GM21526 (cell line): ENCODE results near the gene BCAS3.

ENCODE experiments used
- ATAC-seq: cut with Tn5 transposase; IDR thresholded peaks from one replicate; pipeline ENCODE4 v1.9.1; 2021; ENCODE audit warnings: moderate library complexity; ENCODE audit not compliant: unreplicated experiment, low FRiP score

The BCAS3 gene

DNA sequence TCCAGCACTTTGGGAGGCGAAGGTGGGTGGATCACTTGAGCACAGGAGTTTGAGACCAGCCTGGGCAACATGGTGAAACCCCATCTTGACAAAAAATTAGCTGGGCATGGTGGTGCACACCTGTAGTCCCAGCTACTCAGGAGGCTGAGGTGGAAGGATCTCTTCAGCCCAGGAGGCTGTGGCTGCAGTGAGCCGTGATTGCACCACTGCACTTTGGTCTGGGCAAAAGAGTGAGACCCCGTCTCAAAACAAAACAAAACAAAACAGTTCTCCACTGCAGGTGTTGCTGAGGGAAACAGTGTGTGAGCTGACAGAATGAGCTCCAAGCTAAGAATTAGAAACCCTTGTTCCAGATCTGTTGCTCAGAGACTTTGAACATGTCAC, 686.8 kb downstream of the BCAS3 start:
- no peak for ATAC-seq

DNA sequence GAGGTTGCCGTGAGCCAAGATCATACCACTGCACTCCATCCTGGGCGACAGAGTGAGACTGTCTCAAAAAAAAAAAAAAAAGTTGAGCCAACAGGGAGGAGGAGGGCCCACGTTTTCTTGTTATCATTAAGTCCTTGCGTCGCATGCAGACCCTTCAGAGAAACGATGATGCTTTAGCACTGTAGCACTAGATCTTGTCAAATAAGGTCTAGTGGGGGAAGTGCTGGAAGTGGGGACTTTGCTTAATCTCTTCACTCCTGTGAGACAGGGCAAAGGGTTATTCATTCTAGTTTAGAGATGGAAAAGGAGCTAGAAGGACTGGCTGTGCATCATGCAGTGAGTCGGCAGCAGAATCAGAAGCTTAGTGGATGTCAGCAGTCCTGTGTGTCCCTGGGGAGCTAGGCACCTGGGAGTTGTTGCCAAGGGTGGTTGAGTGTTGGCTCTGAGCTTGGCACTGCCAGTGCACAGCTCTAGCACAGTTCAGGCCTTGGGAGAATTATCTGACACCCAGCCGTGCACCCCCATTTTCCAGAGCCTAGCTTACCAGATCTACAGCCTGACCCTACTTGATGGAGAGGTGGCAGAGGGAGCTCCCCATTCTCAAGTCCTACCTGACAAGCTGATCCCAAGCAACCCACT, 688.5 kb downstream of the BCAS3 start:
- no peak for ATAC-seq

GRCh38 chr17:61366715-61367413, 689.2 kb downstream of the BCAS3 start:
- ATAC-seq: no peak

GRCh38 chr17:61368049-61368831, 690.6 kb downstream of the BCAS3 start:
- no peak for ATAC-seq

DNA sequence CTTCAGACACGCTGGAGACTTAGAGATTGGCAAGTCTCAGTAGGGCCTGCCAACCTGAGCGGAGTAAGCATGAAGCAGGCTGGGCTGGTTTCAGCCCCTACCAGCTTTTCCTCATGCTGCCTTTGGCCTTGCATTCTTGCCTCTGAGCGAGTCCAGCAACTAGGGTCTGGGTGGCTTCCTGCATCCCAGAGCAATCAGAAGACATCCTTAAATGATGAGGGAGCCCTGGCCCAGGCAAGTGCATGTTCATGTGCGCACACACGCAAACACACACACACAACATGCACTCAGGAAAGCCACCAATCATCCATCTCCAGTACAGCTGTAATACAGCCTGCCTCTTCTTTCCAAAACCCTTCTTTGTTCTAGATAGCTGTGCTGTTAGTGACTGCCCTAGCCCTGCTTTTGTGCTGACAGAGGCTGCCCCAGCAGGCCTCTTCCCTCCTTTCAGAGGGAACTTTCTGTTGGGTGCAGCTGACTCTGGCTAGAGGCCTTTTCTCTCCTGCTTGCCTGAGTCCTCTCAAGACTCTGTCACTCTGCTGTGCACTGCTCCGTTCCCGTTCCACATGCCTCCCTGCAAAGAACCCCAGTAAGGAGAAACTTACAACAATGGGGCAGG, 691.3 kb downstream of the BCAS3 start:
- no peak for ATAC-seq

DNA sequence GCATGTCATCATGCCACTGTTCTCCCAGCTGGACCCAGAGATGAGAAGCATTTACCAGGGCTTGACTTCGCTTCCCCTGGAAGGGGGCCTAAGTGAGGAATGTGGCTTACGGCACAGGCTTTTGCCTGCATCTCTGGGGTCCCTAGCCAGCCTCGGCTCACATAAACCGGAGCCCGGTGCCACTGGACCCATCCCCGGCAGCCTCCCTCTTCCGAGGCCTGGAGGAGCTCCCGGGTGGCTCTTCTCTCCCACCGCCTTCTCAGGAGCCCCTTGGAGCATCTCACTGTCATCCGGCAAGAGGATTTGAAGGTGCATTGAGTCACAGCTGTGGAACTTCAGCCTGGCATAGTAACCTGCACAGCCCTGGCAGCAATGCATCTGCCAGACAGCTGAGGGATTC, 692.1 kb downstream of the BCAS3 start:
- ATAC-seq: no peak

- ATAC-seq: no peak
Measured at GRCh38 chr17:61371179-61371578, 693.5 kb downstream of the BCAS3 start.

DNA sequence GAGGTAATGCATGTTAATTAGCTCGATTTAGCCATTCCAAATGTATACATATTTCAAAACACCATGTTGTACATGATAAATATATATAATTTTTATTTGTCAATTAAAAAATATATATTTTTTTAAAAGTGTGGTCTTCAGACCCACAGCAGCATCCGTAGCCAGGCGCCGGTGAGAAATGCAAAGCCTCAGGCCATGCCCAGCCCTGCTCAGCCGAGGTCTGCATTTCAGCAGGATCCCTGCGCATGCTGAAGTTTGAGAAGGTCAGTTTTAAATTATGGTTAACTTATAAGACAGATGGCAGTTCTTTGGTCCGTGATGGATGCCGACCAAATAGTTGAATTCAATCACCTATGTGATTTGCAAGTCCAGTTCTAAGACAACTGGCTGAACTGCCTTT, 694.0 kb downstream of the BCAS3 start:
- ATAC-seq: no peak

DNA sequence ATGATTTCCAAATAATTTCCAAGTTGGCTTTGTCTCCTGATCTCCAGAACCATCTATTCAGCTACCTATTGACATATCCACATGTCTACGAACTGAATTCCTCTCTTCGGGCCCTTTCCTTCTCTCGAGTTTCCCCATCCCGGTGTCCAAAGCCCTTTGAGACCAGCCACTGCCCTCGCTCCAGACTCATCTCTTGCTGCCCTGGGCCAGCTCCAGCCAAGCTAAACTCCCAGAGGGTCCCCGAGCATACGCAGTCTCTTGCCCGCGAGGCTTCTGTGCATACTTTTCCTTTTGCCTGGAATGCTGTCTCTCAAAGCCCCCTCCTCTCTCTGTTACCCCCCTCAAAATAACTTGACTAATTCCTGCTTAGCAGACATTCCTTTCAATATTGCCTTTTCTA, 694.8 kb downstream of the BCAS3 start:
- no peak for ATAC-seq

DNA sequence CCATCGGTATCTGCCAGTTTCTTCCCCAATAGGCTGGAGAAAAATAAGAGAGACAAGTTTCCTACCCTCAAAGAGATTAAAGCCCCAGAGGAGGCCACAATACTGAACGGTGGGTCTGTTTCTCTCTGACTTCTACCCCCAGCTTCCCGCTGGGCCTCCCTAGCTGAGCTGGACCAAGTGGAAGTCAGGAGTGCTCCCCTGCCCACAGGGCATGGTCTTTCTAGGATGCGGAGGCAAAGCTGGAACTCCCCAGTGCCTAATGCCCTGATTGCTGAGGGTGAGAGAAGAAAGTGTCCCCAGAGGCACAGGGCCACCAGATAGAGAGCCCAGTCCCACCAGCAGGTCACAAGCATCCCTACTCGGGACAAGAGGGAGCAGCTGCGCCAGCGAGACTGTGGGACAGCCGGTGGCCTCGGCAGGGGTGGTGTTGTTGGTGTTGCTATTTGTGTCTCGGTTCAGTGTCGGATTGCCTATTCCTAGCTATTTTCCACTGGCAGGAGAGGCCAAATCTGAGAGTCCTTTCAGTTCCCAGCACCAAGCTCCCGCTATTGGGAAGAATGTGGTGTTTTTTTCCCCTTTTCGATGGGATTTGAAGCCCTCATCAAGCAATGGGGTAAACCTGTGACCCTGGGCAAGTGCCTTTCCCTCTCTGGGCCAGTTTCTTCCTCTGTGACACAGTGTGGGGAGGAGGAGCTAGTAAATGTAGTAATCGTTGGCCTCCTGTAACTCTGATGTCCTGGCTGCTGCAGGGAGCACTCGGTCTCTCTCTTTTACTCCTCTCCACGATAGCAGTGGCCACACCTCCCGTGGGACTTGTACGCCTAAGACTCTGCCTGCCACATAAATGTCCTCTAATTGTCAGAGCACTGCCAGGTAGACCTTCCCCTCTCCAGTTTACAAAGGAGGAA, 699.5 kb downstream of the BCAS3 start:
- no peak for ATAC-seq

- ATAC-seq: no peak
Measured at GRCh38 chr17:61378658-61379456, 701.2 kb downstream of the BCAS3 start.

DNA sequence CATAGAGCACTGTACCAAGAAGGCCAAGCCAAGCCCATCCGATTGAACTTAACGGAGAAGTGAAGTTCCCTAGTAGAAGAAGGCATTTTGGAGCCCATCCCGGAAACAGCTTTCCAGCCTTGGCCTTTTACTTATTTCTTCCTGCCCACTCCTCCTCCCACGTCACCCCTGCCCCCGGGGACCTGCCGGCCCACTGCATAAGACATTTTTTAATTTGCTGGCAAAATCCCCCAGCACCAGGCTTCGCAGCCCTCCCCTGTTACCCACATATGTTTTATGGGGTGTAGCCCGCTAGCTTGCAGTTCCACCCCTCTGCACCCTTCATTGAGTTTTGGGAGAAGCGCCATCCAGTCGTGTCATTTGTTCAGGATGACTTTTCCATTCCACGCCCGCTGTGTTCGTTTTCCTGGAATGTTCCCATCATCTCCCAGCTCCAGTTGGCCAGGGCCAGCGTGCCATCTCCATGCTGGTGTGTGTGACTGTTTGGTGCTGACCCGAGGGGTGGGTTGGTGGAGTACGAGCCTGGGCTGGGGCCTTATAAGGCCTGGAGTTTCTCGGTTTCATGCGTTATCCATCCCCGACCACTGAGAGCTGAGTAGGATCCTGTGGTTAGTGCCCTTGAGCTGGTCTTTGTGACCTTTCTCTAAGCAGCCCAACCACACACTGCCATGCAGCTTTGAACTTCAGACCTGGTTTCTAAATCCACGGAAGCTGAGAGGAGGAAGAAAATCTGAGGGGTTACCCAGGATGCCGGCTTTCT, 702.0 kb downstream of the BCAS3 start:
- no peak for ATAC-seq

DNA sequence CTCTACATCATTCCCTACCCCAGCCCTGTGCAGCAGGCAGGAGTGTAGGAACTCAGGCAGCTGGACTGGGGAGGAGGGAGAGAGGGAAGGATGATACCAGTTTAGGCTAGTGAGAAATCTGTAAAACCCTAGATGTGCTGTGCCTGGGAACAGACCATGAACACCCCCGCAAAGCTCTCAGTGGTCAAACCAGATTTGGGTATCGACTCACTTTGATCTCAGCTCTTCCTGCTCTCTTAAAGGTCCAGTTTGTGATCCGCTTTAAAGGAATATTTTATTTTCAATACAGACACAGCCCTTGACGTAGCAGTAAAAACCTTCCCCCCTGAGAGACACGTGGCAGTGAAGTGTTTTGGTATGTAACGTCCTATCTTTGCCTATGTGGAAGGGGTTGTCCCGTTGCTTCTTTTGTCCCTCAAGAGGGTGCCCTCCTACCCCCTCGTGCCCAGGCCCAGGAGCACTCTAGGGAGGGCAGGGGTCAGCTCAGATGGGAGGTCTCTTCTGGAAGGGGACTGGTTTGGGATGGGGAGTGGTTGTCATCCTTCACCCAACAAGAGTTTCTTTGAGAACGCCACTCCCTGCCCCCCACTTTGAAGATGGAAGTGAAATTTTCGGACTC, 702.7 kb downstream of the BCAS3 start:
- ATAC-seq: no peak

- no peak for ATAC-seq
Measured at GRCh38 chr17:61380836-61381525, 703.3 kb downstream of the BCAS3 start.

DNA sequence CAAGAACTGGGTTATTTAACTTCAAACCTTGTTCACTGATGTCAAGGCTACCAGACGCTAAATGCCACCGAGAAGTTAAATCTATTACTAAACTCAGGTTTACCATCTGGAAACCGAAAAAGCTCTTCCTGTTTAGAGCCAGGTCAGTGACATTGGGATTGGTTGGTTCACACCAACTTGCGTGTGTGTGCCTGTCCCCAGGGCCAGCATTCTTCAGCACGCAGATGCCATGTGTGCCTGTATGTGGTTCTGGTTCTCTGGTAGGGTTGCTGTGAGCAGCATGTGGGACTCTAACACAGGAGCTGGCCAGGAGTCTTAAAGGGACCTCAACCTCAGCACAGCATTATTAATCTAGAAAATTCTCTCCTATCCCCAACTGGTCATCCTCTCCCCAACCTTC, 703.9 kb downstream of the BCAS3 start:
- no peak for ATAC-seq

- ATAC-seq: no peak
Measured at GRCh38 chr17:61382796-61383688, 705.4 kb downstream of the BCAS3 start.

- no peak for ATAC-seq
Measured at GRCh38 chr17:61383689-61384201, 706.1 kb downstream of the BCAS3 start.
